HepG2 (cell line): ENCODE measurements around the gene NXN.

ENCODE experiments used
- CREB1 ChIP-seq, 2 experiments: fragments of 450-650 bp in 1 of 2; IDR thresholded peaks; 2 replicates each; pipeline ENCODE4 v1.6.1; 2016 to 2017; ENCODE audit warnings: control low read depth in 1 of 2, mild to moderate bottlenecking in 1 of 2, missing compliant biosample characterization in 1 of 2, missing genetic modification characterization in 1 of 2
- DNMT3B ChIP-seq: conservative IDR thresholded peaks from 2 replicates; pipeline ENCODE4 v1.6.1; 2016; ENCODE audit warnings: missing biosample characterization, control low read depth
- E2F1 ChIP-seq: sonication (generic); formaldehyde crosslinking; IDR thresholded peaks from 2 replicates; pipeline ENCODE4 v1.5.0; 2020; ENCODE audit warnings: missing genetic modification reagents
- KLF6 ChIP-seq: IDR thresholded peaks from 2 replicates; pipeline ENCODE4 v1.8.0; 2016; ENCODE audit warnings: missing biosample characterization, missing genetic modification reagents
- TBP ChIP-seq: sonication (generic); formaldehyde crosslinking; IDR thresholded peaks from 2 replicates; pipeline ENCODE4 v1.5.0; 2020; ENCODE audit warnings: missing genetic modification reagents

GRCh38 chr17:851924-852323 is 127.7 kb downstream of the NXN start:
- no peak for TF ChIP-seq KLF6 (CRISPR knock-in tag)
- no peak for TF ChIP-seq E2F1
- TF ChIP-seq CREB1 (IDR thresholded peaks at IDR 0.05), result no peak
- no peak for TF ChIP-seq CREB1 (CRISPR knock-in tag; IDR thresholded peaks at IDR 0.05)
- TF ChIP-seq DNMT3B (CRISPR knock-in tag), result no peak
- no peak for TF ChIP-seq TBP (CRISPR knock-in tag)
